Liver (tissue), 9 donors: Measurements from ENCODE around the gene CENPX. TPM values are rescaled to one million over a fixed set of nuclear protein-coding genes. Genes with fewer than 3 reads are reported as not detected.

ENCODE experiments used
- DNase-seq: peaks from one replicate; pipeline ENCODE4 v3.0.0-alpha.2; 2017; ENCODE audit warnings: low spot score
- H3K27ac ChIP-seq, 2 donors: one replicate each; pipeline ENCODE4 v1.7.0; 2013; ENCODE audit warnings: inconsistent platforms in 2 of 2, low read length in 2 of 2, control low read depth in 1 of 2, low read depth in 1 of 2, mild to moderate bottlenecking in 1 of 2
- H3K27me3 ChIP-seq, 4 donors: one replicate each; pipeline versions ENCODE4 v1.6.1 to v1.7.0; 2013; ENCODE audit warnings: low read length in 3 of 4, inconsistent platforms in 1 of 4, mild to moderate bottlenecking in 1 of 4, moderate library complexity in 1 of 4; ENCODE audit not compliant: control insufficient read depth in 4 of 4, insufficient read depth in 4 of 4
- H3K36me3 ChIP-seq, 4 donors: one replicate each; pipeline versions ENCODE4 v1.6.1 to v1.7.0; 2013; ENCODE audit warnings: low read length in 3 of 4, mild to moderate bottlenecking in 3 of 4, low read depth in 1 of 4, moderate library complexity in 1 of 4; ENCODE audit not compliant: control insufficient read depth in 4 of 4, insufficient read depth in 3 of 4
- H3K4me1 ChIP-seq, 4 donors: one replicate each; pipeline versions ENCODE4 v1.6.1 to v1.7.0; 2013; ENCODE audit warnings: low read length in 3 of 4, mild to moderate bottlenecking in 3 of 4, moderate library complexity in 1 of 4; ENCODE audit not compliant: control insufficient read depth in 4 of 4, insufficient read depth in 4 of 4
- H3K4me3 ChIP-seq, 3 donors: one replicate each; pipeline versions ENCODE4 v1.6.1 to v1.7.0; 2013; ENCODE audit warnings: low read length in 3 of 3, control low read depth in 1 of 3, low read depth in 1 of 3, mild to moderate bottlenecking in 1 of 3
- H3K9ac ChIP-seq, 2 donors: one replicate each; pipeline ENCODE4 v1.7.0; 2013; ENCODE audit warnings: low read length in 2 of 2, mild to moderate bottlenecking in 2 of 2, moderate library complexity in 2 of 2, control low read depth in 1 of 2, low read depth in 1 of 2
- H3K9me3 ChIP-seq, 4 donors: one replicate each; pipeline versions ENCODE4 v1.6.1 to v1.7.0; 2013; ENCODE audit warnings: low read length in 3 of 4; ENCODE audit not compliant: control insufficient read depth in 4 of 4
- EGR1 ChIP-seq, 2 donors: IDR thresholded peaks; 2 replicates each; pipeline ENCODE4 v1.6.1; 2016 to 2018; ENCODE audit warnings: antibody characterized with exemption in 2 of 2, low read depth in 2 of 2
- FOXA1 ChIP-seq: IDR thresholded peaks from 2 replicates; pipeline ENCODE4 v1.6.1; 2016; ENCODE audit warnings: antibody characterized with exemption
- FOXA2 ChIP-seq: IDR thresholded peaks from 2 replicates; pipeline ENCODE4 v1.6.1; 2016; ENCODE audit warnings: antibody characterized with exemption
- GABPA ChIP-seq, 2 donors: IDR thresholded peaks in 1 of 2; conservative IDR thresholded peaks in 1 of 2; 2 replicates each; pipeline ENCODE4 v1.6.1; 2016; ENCODE audit warnings: antibody characterized with exemption in 2 of 2, mild to moderate bottlenecking in 1 of 2, moderate library complexity in 1 of 2
- HNF4A ChIP-seq, 2 donors: conservative IDR thresholded peaks; 2 replicates each; pipeline ENCODE4 v1.6.1; 2016; ENCODE audit warnings: antibody characterized with exemption in 2 of 2, mild to moderate bottlenecking in 2 of 2
- HNF4G ChIP-seq: IDR thresholded peaks from 2 replicates; pipeline ENCODE4 v1.6.1; 2016; ENCODE audit warnings: antibody characterized with exemption
- JUND ChIP-seq, 2 donors: IDR thresholded peaks; 2 replicates each; pipeline ENCODE4 v1.6.1; 2016; ENCODE audit warnings: antibody characterized with exemption in 2 of 2
- MAX ChIP-seq: IDR thresholded peaks from 2 replicates; pipeline ENCODE4 v1.6.1; 2016; ENCODE audit warnings: antibody characterized with exemption
- NR2F2 ChIP-seq: IDR thresholded peaks from 2 replicates; pipeline ENCODE4 v1.6.1; 2016; ENCODE audit warnings: antibody characterized with exemption
- RAD21 ChIP-seq, 2 donors: IDR thresholded peaks; 2 replicates each; pipeline ENCODE4 v1.6.1; 2016; ENCODE audit warnings: antibody characterized with exemption in 2 of 2, mild to moderate bottlenecking in 2 of 2
- RXRA ChIP-seq, 2 donors: IDR thresholded peaks; 2 replicates each; pipeline ENCODE4 v1.6.1; 2017 to 2018; ENCODE audit warnings: antibody characterized with exemption in 2 of 2, mild to moderate bottlenecking in 1 of 2
- SP1 ChIP-seq: IDR thresholded peaks from 2 replicates; pipeline ENCODE4 v1.6.1; 2018; ENCODE audit warnings: antibody characterized with exemption, mild to moderate bottlenecking
- TAF1 ChIP-seq: conservative IDR thresholded peaks from 2 replicates; pipeline ENCODE4 v1.6.1; 2016; ENCODE audit warnings: antibody characterized with exemption, mild to moderate bottlenecking
- YY1 ChIP-seq: IDR thresholded peaks from 2 replicates; pipeline ENCODE4 v1.6.1; 2016; ENCODE audit warnings: antibody characterized with exemption, mild to moderate bottlenecking
- ZBTB33 ChIP-seq: IDR thresholded peaks from 2 replicates; pipeline ENCODE4 v1.6.1; 2016; ENCODE audit warnings: antibody characterized with exemption
- WGBS: extraction: QIAGEN DNeasy Blood & Tissue Kit; methylation state at CpG from one replicate; pipeline ENCODE4 v1.1.7; 2013; 5-methylcytosine and 5-hydroxymethylcytosine counted together
- polyA plus RNA-seq, 2 donors: library from polyadenylated mRNA; stranded (reverse) in 1 of 2; unstranded in 1 of 2; fragments of 200-250 nt in 1 of 2; fragments of >200 nt in 1 of 2; fragmentation: Nextera tagmentation in 1 of 2; extraction: Ambion mirVana in 1 of 2; gene quantifications; one replicate each; pipeline versions ENCODE4 v1.2.1 to v1.2.3, GENCODE V29; 2013 to 2015
- total RNA-seq, 2 donors: library from RNA; depleted of rRNA; stranded (reverse); fragments of >200 nt; gene quantifications; one replicate each; pipeline ENCODE4 v1.2.3, GENCODE V29; 2014
- TF ChIP-seq, protein P1 (sequence below): fragments of 150-350 bp; IDR thresholded peaks from 2 replicates; pipeline ENCODE4 v1.5.1; 2017; ENCODE audit warnings: improper control_type of control experiment, low read depth, low read length; ENCODE audit not compliant: missing input control
- TF ChIP-seq, protein P2 (sequence below): IDR thresholded peaks from 2 replicates; pipeline ENCODE4 v1.6.1; 2016; ENCODE audit warnings: antibody characterized with exemption, mild to moderate bottlenecking
- TF ChIP-seq, protein P3 (sequence below): IDR thresholded peaks from 2 replicates; pipeline ENCODE4 v1.6.1; 2016; ENCODE audit warnings: antibody characterized with exemption
- donor health status: healthy.
- donor health status: healthy.
- donor health status: healthy.
- donor health status: healthy.
- donor health status: healthy.

CENPX gene
- total and polyA plus RNA-seq, 4 donors, result 22.5 to 83.9 (median 44.9) TPM

GRCh38 chr17:82021900-82022309 lies 773 bp downstream of the CENPX start:
- Histone ChIP-seq H3K36me3 (no peaks in the 10 kb centered on the region), H3K4me1 (peaks cover 18 to 63% (median 44%) of the 10 kb centered on the region in 4 donors), H3K9ac (peak overlapping the region; percentile 55 to 70), H3K9me3 (no peaks in the 10 kb centered on the region), H3K27me3 (no peaks in the 10 kb centered on the region), H3K27ac (peak overlapping the region; percentile 60 to 61), H3K4me3 (peak overlapping the region; percentile 64 to 80 (median 67))
- no peak for DNase-seq
- TF ChIP-seq, protein P1, sequence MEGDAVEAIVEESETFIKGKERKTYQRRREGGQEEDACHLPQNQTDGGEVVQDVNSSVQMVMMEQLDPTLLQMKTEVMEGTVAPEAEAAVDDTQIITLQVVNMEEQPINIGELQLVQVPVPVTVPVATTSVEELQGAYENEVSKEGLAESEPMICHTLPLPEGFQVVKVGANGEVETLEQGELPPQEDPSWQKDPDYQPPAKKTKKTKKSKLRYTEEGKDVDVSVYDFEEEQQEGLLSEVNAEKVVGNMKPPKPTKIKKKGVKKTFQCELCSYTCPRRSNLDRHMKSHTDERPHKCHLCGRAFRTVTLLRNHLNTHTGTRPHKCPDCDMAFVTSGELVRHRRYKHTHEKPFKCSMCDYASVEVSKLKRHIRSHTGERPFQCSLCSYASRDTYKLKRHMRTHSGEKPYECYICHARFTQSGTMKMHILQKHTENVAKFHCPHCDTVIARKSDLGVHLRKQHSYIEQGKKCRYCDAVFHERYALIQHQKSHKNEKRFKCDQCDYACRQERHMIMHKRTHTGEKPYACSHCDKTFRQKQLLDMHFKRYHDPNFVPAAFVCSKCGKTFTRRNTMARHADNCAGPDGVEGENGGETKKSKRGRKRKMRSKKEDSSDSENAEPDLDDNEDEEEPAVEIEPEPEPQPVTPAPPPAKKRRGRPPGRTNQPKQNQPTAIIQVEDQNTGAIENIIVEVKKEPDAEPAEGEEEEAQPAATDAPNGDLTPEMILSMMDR, result no peak
- no peak for TF ChIP-seq ZBTB33
- no peak for TF ChIP-seq RXRA (IDR thresholded peaks at IDR 0.05)
- TF ChIP-seq, protein P2, sequence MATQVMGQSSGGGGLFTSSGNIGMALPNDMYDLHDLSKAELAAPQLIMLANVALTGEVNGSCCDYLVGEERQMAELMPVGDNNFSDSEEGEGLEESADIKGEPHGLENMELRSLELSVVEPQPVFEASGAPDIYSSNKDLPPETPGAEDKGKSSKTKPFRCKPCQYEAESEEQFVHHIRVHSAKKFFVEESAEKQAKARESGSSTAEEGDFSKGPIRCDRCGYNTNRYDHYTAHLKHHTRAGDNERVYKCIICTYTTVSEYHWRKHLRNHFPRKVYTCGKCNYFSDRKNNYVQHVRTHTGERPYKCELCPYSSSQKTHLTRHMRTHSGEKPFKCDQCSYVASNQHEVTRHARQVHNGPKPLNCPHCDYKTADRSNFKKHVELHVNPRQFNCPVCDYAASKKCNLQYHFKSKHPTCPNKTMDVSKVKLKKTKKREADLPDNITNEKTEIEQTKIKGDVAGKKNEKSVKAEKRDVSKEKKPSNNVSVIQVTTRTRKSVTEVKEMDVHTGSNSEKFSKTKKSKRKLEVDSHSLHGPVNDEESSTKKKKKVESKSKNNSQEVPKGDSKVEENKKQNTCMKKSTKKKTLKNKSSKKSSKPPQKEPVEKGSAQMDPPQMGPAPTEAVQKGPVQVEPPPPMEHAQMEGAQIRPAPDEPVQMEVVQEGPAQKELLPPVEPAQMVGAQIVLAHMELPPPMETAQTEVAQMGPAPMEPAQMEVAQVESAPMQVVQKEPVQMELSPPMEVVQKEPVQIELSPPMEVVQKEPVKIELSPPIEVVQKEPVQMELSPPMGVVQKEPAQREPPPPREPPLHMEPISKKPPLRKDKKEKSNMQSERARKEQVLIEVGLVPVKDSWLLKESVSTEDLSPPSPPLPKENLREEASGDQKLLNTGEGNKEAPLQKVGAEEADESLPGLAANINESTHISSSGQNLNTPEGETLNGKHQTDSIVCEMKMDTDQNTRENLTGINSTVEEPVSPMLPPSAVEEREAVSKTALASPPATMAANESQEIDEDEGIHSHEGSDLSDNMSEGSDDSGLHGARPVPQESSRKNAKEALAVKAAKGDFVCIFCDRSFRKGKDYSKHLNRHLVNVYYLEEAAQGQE, result no peak
- no peak for TF ChIP-seq JUND (IDR thresholded peaks at IDR 0.05)
- no peak for TF ChIP-seq HNF4A (conservative IDR thresholded peaks at IDR 0.05)
- no peak for TF ChIP-seq MAX
- TF ChIP-seq RAD21 (IDR thresholded peaks at IDR 0.05), result no peak
- no peak for TF ChIP-seq SP1
- no peak for TF ChIP-seq FOXA1
- TF ChIP-seq, protein P3, sequence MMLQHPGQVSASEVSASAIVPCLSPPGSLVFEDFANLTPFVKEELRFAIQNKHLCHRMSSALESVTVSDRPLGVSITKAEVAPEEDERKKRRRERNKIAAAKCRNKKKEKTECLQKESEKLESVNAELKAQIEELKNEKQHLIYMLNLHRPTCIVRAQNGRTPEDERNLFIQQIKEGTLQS, result no peak
- no peak for TF ChIP-seq HNF4G
- no peak for TF ChIP-seq TAF1
- TF ChIP-seq NR2F2, result no peak
- no peak for TF ChIP-seq GABPA (IDR thresholded peaks at IDR 0.05 in 1 of 2, conservative IDR thresholded peaks at IDR 0.05 in 1 of 2)
- TF ChIP-seq EGR1 (IDR thresholded peaks at IDR 0.05; ENCODE audit: low read depth in 2 of 2), result no peak
- no peak for TF ChIP-seq FOXA2
- no peak for TF ChIP-seq YY1
- 6% methylated on average over 10 of the region's 10 CpGs for WGBS
